Gastrocnemius medialis (tissue), 4 donors: ENCODE measurements around the gene CYP2D6.

Experiments used
- CTCF ChIP-seq, 5 experiments: fragments of 450-650 bp in 3 of 5; fragments of 200-600 bp in 2 of 5; sonication (generic) in 2 of 5; IDR thresholded peaks in 4 of 5; conservative IDR thresholded peaks in 1 of 5; 1 replicate in 4 of 5; 2 replicates in 1 of 5; pipeline ENCODE4 v1.5.1; 2016 to 2019; ENCODE audit warnings: antibody characterized with exemption in 5 of 5, mild to moderate bottlenecking in 3 of 5, moderate library complexity in 3 of 5
- POLR2A ChIP-seq, 2 donors: fragments of 450-650 bp; IDR thresholded peaks; one replicate each; pipeline ENCODE4 v1.6.1; 2017; ENCODE audit warnings: antibody characterized with exemption in 2 of 2, mild to moderate bottlenecking in 2 of 2, moderate library complexity in 2 of 2

- TF ChIP-seq CTCF (IDR thresholded peaks at IDR 0.05 in 4 of 5, conservative IDR thresholded peaks at IDR 0.05 in 1 of 5) (no peak), POLR2A (IDR thresholded peaks at IDR 0.05) (no peak)
These were observed 29.4 kb downstream of the CYP2D6 start for GRCh38 chr22:42101199-42101598.
